ENCODE data around the gene JUP.

Gene JUP

GRCh38 chr17:41813152-41813680 is 26.7 kb upstream of the JUP start:
- H3K27ac Mint-ChIP-seq = peak overlapping the region in 1 of 2 donors; percentile 47

GRCh38 chr17:41812381-41813151 is 26.1 kb upstream of the JUP start, which contains the start of gene FKBP10:
Gene FKBP10 (plus strand): TSS chr17:41813004. CDS start chr17:41813035, 31 bp downstream.
- Mint-ChIP-seq H3K27me3 (peaks cover 38% of the 10 kb centered on the region), H3K27ac (peak within 1 kb of the TSS; percentile 47 to 74), H3K4me1 (peaks cover 37% of the 10 kb centered on the region), H3K9me3 (no peaks in the 10 kb centered on the region), H3K4me3 (peak within 1 kb of the TSS; percentile 85 to 99)
- DNase-seq (peak; percentile 46 to 51), ATAC-seq (peak; percentile 37)

More at GRCh38 chr17:41813152-41813680, 26.7 kb upstream of the JUP start:
- Mint-ChIP-seq H3K27me3 (peaks cover 38% of the 10 kb centered on the region), H3K4me1 (peaks cover 37% of the 10 kb centered on the region), H3K9me3 (no peaks in the 10 kb centered on the region), H3K4me3 (peak overlapping the region; percentile 85 to 99)
- DNase-seq (no peak), ATAC-seq (no peak)

- peak; percentile 92 for ATAC-seq
- H3K4me3 Mint-ChIP-seq = peak within 1 kb of the TSS; percentile 85 to 99
- H3K27me3 Mint-ChIP-seq = peaks cover 38% of the 10 kb centered on the region
- H3K4me1 Mint-ChIP-seq = peaks cover 37% of the 10 kb centered on the region
- no peaks in the 10 kb centered on the region for H3K9me3 Mint-ChIP-seq
- peak within 1 kb of the TSS in 1 of 2 donors; percentile 74 for H3K27ac Mint-ChIP-seq
- peak; percentile 78 to 85 for DNase-seq
Observed at GRCh38 chr17:41811549-41812380, 25.3 kb upstream of the JUP start, which contains the start of gene P3H4. Gene P3H4 (minus strand): TSS chr17:41811949. CDS start chr17:41811915, 34 bp downstream.

DNA sequence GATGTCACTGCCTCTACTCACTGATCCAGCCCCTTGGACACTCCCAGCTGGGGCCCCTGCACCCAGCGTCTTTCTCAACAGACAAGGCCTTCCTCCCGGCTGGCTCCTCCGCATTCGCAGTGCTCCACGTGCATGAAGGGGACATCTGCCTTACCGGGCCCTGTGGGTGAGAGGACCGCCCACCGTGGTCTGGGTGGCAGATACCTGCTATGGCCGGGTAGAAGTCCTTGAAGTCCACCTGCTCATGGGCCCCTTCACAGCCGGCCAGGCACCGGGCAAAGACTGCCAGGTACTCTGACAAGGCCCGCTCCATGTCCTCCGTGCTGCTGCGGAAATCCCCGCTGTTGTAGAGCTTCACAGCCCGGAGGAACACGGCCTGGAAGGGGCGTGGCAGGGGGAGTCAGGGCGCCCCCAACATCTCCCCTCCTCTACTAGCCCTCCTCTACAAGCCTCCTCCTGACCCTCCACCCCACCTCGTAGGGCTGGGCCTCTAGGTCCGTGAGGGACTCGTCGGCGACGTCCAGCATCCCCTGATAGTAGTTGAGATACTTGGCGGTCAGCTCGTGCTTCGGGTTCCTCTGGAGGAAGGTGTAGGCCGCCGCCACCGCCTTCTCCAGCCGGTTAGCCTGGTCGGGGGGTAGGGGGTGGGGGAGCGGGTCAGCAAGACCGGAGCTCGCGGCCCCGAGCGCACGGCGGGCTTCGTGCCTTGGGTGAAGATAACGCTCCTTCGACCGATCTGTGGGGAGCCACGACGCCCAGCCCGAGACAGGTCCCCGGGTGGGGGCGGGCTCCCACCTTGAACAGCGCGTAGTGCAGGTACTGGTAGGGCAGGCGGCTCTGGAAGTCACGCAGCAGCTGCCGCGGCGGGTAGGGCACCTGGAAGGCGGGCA is 24.4 kb upstream of the JUP start:
- peak; percentile 53 for ATAC-seq
- peaks cover 37% of the 10 kb centered on the region for H3K4me1 Mint-ChIP-seq
- H3K27ac Mint-ChIP-seq = peak overlapping the region in 1 of 2 donors; percentile 59
- H3K9me3 Mint-ChIP-seq = no peaks in the 10 kb centered on the region
- no peak for DNase-seq
- H3K27me3 Mint-ChIP-seq = peaks cover 38% of the 10 kb centered on the region
- H3K4me3 Mint-ChIP-seq = peak overlapping the region; percentile 85 to 99

DNA sequence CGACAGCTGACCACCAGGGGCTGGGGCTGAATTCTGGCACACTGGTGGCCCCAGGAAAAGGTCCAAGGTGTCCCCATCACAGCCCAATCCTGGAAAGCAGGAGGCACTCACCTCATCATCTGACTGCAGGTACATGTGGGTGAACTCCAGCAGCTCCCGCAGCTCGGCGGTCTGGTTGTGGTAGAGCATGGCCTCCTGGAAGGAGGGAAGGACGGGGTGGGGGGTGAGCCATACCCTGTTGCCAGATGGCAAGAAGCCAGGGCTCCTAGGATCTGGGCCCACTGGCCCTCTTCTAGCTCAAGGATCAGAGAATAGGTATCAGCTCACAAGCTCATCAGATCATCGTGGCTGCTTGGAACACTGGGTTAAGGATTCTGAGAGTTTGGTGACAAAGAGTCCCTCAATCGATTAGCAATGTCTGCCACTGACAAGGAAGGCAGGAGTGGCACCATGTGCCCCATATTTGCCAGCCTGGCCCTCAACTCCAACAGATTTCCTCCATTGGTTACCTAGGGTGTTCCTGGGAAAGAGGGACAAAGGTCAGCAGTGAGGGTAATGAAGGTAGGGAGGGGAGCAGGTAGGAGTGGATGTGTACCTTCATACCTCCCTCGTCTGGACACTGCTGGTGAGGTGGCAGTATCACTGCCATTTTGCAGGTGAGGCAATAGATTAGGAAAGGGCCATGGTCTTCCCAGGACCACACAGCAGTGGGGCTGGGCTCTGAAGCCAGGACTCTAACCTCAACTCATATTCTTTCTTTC is 20.4 kb upstream of the JUP start:
- H3K27ac Mint-ChIP-seq = no peak overlapping the region

GRCh38 chr17:41803049-41804020 is 16.8 kb upstream of the JUP start:
- Mint-ChIP-seq H3K4me1 (peaks cover 20% of the 10 kb centered on the region), H3K4me3 (no peak overlapping the region), H3K27me3 (no peaks in the 10 kb centered on the region), H3K27ac (no peak overlapping the region), H3K9me3 (no peaks in the 10 kb centered on the region)
- ATAC-seq (peak; percentile 37), DNase-seq (no peak)

More for the DNA sequence above, 20.4 kb upstream of the JUP start:
- Mint-ChIP-seq H3K9me3 (no peaks in the 10 kb centered on the region), H3K4me3 (no peak overlapping the region), H3K27me3 (peaks cover 16% of the 10 kb centered on the region), H3K4me1 (peaks cover 27% of the 10 kb centered on the region)
- ATAC-seq (no peak), DNase-seq (no peak)

- peak; percentile 63 to 67 for DNase-seq
- Mint-ChIP-seq H3K4me1 (peaks cover 20% of the 10 kb centered on the region), H3K4me3 (peak overlapping the region in 1 of 2 donors; percentile 34), H3K27ac (no peak overlapping the region), H3K27me3 (no peaks in the 10 kb centered on the region), H3K9me3 (no peaks in the 10 kb centered on the region)
- ATAC-seq = peak; percentile 87
Observed at GRCh38 chr17:41801374-41802271, 15.1 kb upstream of the JUP start.

DNA sequence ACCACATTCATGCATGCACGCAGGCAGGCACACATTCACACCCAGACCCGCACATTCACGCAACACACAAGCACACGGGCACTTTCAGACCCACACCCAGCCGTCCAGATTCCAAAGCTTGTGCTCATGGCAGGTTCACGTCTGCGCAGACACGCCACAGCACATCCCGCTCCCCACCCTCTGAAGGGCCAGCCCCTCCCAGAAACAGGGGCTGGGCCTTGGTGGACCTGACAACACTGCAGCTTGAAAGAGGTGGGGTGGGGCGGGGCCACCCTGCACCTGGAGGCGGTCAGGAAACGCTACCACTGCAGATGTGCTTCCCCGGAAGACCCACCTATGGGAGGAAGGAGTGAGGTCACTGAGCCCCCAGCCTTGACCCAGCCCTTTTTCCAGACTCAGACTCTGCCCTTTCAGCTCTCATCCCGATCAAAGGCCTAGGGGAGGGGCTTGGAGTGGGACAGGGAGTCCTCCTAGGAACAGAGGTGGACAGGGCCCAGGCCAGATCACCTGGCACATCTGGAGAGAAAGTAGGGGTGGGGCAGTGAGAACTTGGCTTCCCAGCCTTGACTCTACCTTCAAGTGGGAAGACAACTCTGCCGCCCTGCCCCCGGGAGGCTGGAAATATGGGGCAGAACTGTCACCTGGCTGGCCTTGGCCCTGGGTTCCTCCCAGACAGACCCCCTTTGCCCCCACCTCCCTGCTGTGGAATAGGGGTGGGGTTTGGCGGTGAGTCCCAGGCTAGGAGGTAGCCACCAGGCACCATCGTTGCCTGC is 14.3 kb upstream of the JUP start:
- Mint-ChIP-seq H3K4me3 (peak overlapping the region in 1 of 2 donors; percentile 10), H3K4me1 (peaks cover 20% of the 10 kb centered on the region), H3K27ac (no peak overlapping the region), H3K27me3 (no peaks in the 10 kb centered on the region), H3K9me3 (no peaks in the 10 kb centered on the region)
- ATAC-seq = peak; percentile 41
- DNase-seq = no peak

GRCh38 chr17:41799366-41799765 is 12.9 kb upstream of the JUP start:
- Mint-ChIP-seq H3K4me3 (no peak overlapping the region), H3K9me3 (no peaks in the 10 kb centered on the region), H3K27me3 (no peaks in the 10 kb centered on the region), H3K4me1 (peaks cover 20% of the 10 kb centered on the region), H3K27ac (no peak overlapping the region)
- ATAC-seq = no peak
- no peak for DNase-seq

DNA sequence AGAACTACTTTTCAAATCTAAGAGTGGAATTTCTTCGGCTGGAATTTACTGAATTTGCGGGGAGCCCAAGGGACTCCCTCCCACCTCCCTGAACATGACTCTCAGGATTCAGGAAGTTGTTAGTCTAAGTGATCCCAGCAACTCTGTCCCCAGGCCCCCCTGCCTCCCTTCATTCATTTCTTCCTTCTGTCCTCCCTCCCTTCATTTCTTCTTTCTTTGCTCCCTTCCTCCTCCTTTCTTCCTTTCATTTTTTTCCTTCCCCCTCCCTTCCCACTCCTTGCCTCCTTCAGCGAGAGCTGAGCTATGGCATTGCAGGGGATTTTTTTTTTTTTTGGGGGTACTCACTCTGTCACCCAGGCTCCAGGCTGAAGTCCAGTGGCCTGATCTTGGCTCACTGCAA is 10.9 kb upstream of the JUP start:
- Mint-ChIP-seq H3K27ac (no peak overlapping the region), H3K9me3 (no peaks in the 10 kb centered on the region)
- no peak for DNase-seq

GRCh38 chr17:41796121-41796895 is 9.8 kb upstream of the JUP start:
- H3K4me1 Mint-ChIP-seq = peaks cover 8% of the 10 kb centered on the region
- no peaks in the 10 kb centered on the region for H3K27me3 Mint-ChIP-seq
- no peak overlapping the region for H3K27ac Mint-ChIP-seq
- no peak for DNase-seq
- no peak for ATAC-seq
- no peaks in the 10 kb centered on the region for H3K9me3 Mint-ChIP-seq
- no peak overlapping the region for H3K4me3 Mint-ChIP-seq

More for the DNA sequence above, 10.9 kb upstream of the JUP start:
- peaks cover 14% of the 10 kb centered on the region for H3K4me1 Mint-ChIP-seq
- H3K27me3 Mint-ChIP-seq = no peaks in the 10 kb centered on the region
- H3K4me3 Mint-ChIP-seq = no peak overlapping the region
- ATAC-seq = no peak
